ENCODE results near the gene CKLF.
"Not testable (repeated sequence)": the region's sequence is repeated elsewhere in the genome, so short reads cannot be mapped to it uniquely, and the experiment has no call there.

Gene CKLF

GRCh38 chr16:66569827-66570405, 17.5 kb downstream of the CKLF start:
- DNase-seq = no peak

GRCh38 chr16:66572356-66572755, 20.0 kb downstream of the CKLF start:
- no peak for DNase-seq

GRCh38 chr16:66574081-66574480, 21.7 kb downstream of the CKLF start:
- no peak for DNase-seq

- DNase-seq = no peak
Observed at GRCh38 chr16:66574531-66574930, 22.2 kb downstream of the CKLF start.

GRCh38 chr16:66575060-66575459, 22.7 kb downstream of the CKLF start:
- DNase-seq = no peak

- no peak for DNase-seq
Observed at GRCh38 chr16:66576296-66576695, 23.9 kb downstream of the CKLF start.

GRCh38 chr16:66578651-66579531, 26.5 kb downstream of the CKLF start, which contains the start of gene CMTM2:
TSS of gene CMTM2 (plus strand) at chr16:66579463. CDS start at chr16:66579608, 145 bp downstream.
- DNase-seq = no peak

- no peak for DNase-seq
Observed at GRCh38 chr16:66580605-66581209, 28.3 kb downstream of the CKLF start.

- no peak for DNase-seq
Observed at GRCh38 chr16:66581246-66581952, 29.0 kb downstream of the CKLF start.

- DNase-seq = no peak
Observed at GRCh38 chr16:66585481-66586239, 33.3 kb downstream of the CKLF start.

- no peak for DNase-seq
Observed at GRCh38 chr16:66587881-66588600, 35.7 kb downstream of the CKLF start.

- no peak for DNase-seq
Observed at GRCh38 chr16:66588981-66589713, 36.8 kb downstream of the CKLF start.

GRCh38 chr16:66590322-66590721, 37.9 kb downstream of the CKLF start:
- DNase-seq = no peak

GRCh38 chr16:66591018-66591417, 38.6 kb downstream of the CKLF start:
- DNase-seq = no peak

GRCh38 chr16:66592241-66592640, 39.9 kb downstream of the CKLF start:
- no peak for DNase-seq

- no peak for DNase-seq
Observed at GRCh38 chr16:66592814-66593213, 40.4 kb downstream of the CKLF start.

GRCh38 chr16:66594739-66595138, 42.4 kb downstream of the CKLF start:
- DNase-seq = no peak

- not testable (repeated sequence) for DNase-seq
Observed at GRCh38 chr16:66596559-66596958, 44.2 kb downstream of the CKLF start.

- DNase-seq = no peak
Observed at GRCh38 chr16:66596986-66597848, 44.8 kb downstream of the CKLF start.

GRCh38 chr16:66598111-66598510, 45.7 kb downstream of the CKLF start:
- DNase-seq = no peak
